ENCODE measurements around the gene C1QL2.

C1QL2 gene

GRCh38 chr2:119136093-119136492, 22.5 kb downstream of the C1QL2 start:
- DNase-seq (ENCODE audit: extremely low spot score) = no peak
- ChIA-PET CTCF (interaction anchor here (1.9 kb wide), 1 partner anchor 9 kb away, joined by 9 read pairs; no protein-coding TSS in a partner anchor), POLR2A (no interaction called here)
- TF ChIP-seq L3MBTL2 (conservative IDR thresholded peaks at IDR 0.05) (no peak), BHLHE40 (IDR thresholded peaks at IDR 0.05; ENCODE audit: borderline replicate concordance) (no peak), PKNOX1 (IDR thresholded peaks at IDR 0.05) (no peak), SUZ12 (IDR thresholded peaks at IDR 0.05) (no peak), NFRKB (IDR thresholded peaks at IDR 0.05) (no peak), FOXK2 (IDR thresholded peaks at IDR 0.05) (no peak), LEF1 (IDR thresholded peaks at IDR 0.05; ENCODE audit: borderline replicate concordance) (no peak), SP1 (IDR thresholded peaks at IDR 0.05) (no peak), FOXA1 (IDR thresholded peaks at IDR 0.05) (no peak), FOXM1 (IDR thresholded peaks at IDR 0.05; ENCODE audit: borderline replicate concordance) (no peak), ELF4 (IDR thresholded peaks at IDR 0.05) (no peak), CTBP1 (IDR thresholded peaks at IDR 0.05; ENCODE audit: borderline replicate concordance) (no peak)

- TF ChIP-seq PKNOX1 (IDR thresholded peaks at IDR 0.05) (no peak), L3MBTL2 (conservative IDR thresholded peaks at IDR 0.05) (no peak), HDGF (IDR thresholded peaks at IDR 0.05; ENCODE audit: borderline replicate concordance) (no peak)
- CTCF ChIA-PET = interaction anchor here (1.9 kb wide), 1 partner anchor 8 kb away, joined by 9 read pairs; no protein-coding TSS in a partner anchor
- POLR2A ChIA-PET = no interaction called here
- no peak for DNase-seq (ENCODE audit: extremely low spot score)
Observed at GRCh38 chr2:119134775-119135174, 23.8 kb downstream of the C1QL2 start.

GRCh38 chr2:119126650-119127049, 31.9 kb downstream of the C1QL2 start:
- no peak for TF ChIP-seq ARNT (IDR thresholded peaks at IDR 0.05)
- no peak for TF ChIP-seq HDGF (IDR thresholded peaks at IDR 0.05; ENCODE audit: borderline replicate concordance)
- TF ChIP-seq FOXM1 (IDR thresholded peaks at IDR 0.05; ENCODE audit: borderline replicate concordance) = no peak
- TF ChIP-seq PKNOX1 (IDR thresholded peaks at IDR 0.05) = no peak
- no peak for TF ChIP-seq ELF4 (IDR thresholded peaks at IDR 0.05)
- no peak for TF ChIP-seq BHLHE40 (IDR thresholded peaks at IDR 0.05; ENCODE audit: borderline replicate concordance)
- TF ChIP-seq L3MBTL2 (conservative IDR thresholded peaks at IDR 0.05) = no peak
- TF ChIP-seq SUZ12 (IDR thresholded peaks at IDR 0.05) = no peak
- no peak for TF ChIP-seq SP1 (IDR thresholded peaks at IDR 0.05)
- no peak for TF ChIP-seq ZNF384 (IDR thresholded peaks at IDR 0.05)
- no peak for TF ChIP-seq FOXK2 (IDR thresholded peaks at IDR 0.05)
- no peak for TF ChIP-seq NFRKB (IDR thresholded peaks at IDR 0.05)
- TF ChIP-seq TARDBP (IDR thresholded peaks at IDR 0.05) = no peak
- TF ChIP-seq FOXA1 (IDR thresholded peaks at IDR 0.05) = no peak
- CTCF ChIA-PET = interaction anchor here (0.5 to 0.8 kb wide), 3 partner anchors 9 to 41 kb away, joined by 3 to 9 read pairs (median 6); no protein-coding TSS in a partner anchor
- POLR2A ChIA-PET = no interaction called here
- peak; percentile 72 for DNase-seq (ENCODE audit: extremely low spot score)

- TF ChIP-seq LEF1 (IDR thresholded peaks at IDR 0.05; ENCODE audit: borderline replicate concordance) (no peak), BHLHE40 (IDR thresholded peaks at IDR 0.05; ENCODE audit: borderline replicate concordance) (no peak), ZNF384 (IDR thresholded peaks at IDR 0.05) (no peak), NFRKB (IDR thresholded peaks at IDR 0.05) (no peak), TARDBP (IDR thresholded peaks at IDR 0.05) (no peak), FOXA1 (IDR thresholded peaks at IDR 0.05) (no peak), HDGF (IDR thresholded peaks at IDR 0.05; ENCODE audit: borderline replicate concordance) (no peak), CTBP1 (IDR thresholded peaks at IDR 0.05; ENCODE audit: borderline replicate concordance) (no peak), ELF4 (IDR thresholded peaks at IDR 0.05) (no peak), L3MBTL2 (conservative IDR thresholded peaks at IDR 0.05) (no peak), SUZ12 (IDR thresholded peaks at IDR 0.05) (no peak), SP1 (IDR thresholded peaks at IDR 0.05) (no peak), FOXM1 (IDR thresholded peaks at IDR 0.05; ENCODE audit: borderline replicate concordance) (no peak), ARNT (IDR thresholded peaks at IDR 0.05) (no peak), FOXK2 (IDR thresholded peaks at IDR 0.05) (no peak), PKNOX1 (IDR thresholded peaks at IDR 0.05) (no peak)
Observed at GRCh38 chr2:119123389-119123788, 35.2 kb downstream of the C1QL2 start.

GRCh38 chr2:119122663-119123062, 35.9 kb downstream of the C1QL2 start:
- TF ChIP-seq FOXA1 (IDR thresholded peaks at IDR 0.05) (no peak), L3MBTL2 (conservative IDR thresholded peaks at IDR 0.05) (no peak), LEF1 (IDR thresholded peaks at IDR 0.05; ENCODE audit: borderline replicate concordance) (no peak), ZNF384 (IDR thresholded peaks at IDR 0.05) (no peak), ARNT (IDR thresholded peaks at IDR 0.05) (no peak), SUZ12 (IDR thresholded peaks at IDR 0.05) (no peak), HDGF (IDR thresholded peaks at IDR 0.05; ENCODE audit: borderline replicate concordance) (no peak), ELF4 (IDR thresholded peaks at IDR 0.05) (no peak), SP1 (IDR thresholded peaks at IDR 0.05) (no peak), FOXM1 (IDR thresholded peaks at IDR 0.05; ENCODE audit: borderline replicate concordance) (no peak), BHLHE40 (IDR thresholded peaks at IDR 0.05; ENCODE audit: borderline replicate concordance) (no peak), CTBP1 (IDR thresholded peaks at IDR 0.05; ENCODE audit: borderline replicate concordance) (no peak), TARDBP (IDR thresholded peaks at IDR 0.05) (no peak), FOXK2 (IDR thresholded peaks at IDR 0.05) (no peak)
- CTCF ChIA-PET = no interaction called here
- no peak for DNase-seq (ENCODE audit: extremely low spot score)
- POLR2A ChIA-PET = no interaction called here

More at GRCh38 chr2:119123389-119123788, 35.2 kb downstream of the C1QL2 start:
- ChIA-PET CTCF (no interaction called here), POLR2A (no interaction called here)
- no peak for DNase-seq (ENCODE audit: extremely low spot score)
